Glutamatergic neuron (in vitro differentiated cells): Measurements from ENCODE around the gene COPS8. TPM values are rescaled to one million over a fixed set of nuclear protein-coding genes. Genes with fewer than 3 reads are reported as not detected.

ENCODE experiments used
- DNase-seq: peaks from one replicate; pipeline ENCODE4 v3.0.0; 2022
- H3K27ac Mint-ChIP-seq: one replicate; pipeline ENCODE4 v1.8.0; 2020; ENCODE audit warnings: mild to moderate bottlenecking, mixed read lengths, inconsistent platforms; ENCODE audit not compliant: unreplicated experiment
- H3K27me3 Mint-ChIP-seq: one replicate; pipeline ENCODE4 v1.8.0; 2020; ENCODE audit warnings: mild to moderate bottlenecking, moderate library complexity, mixed read lengths, inconsistent platforms; ENCODE audit not compliant: unreplicated experiment
- H3K36me3 Mint-ChIP-seq: one replicate; pipeline ENCODE4 v1.8.0; 2020; ENCODE audit warnings: mild to moderate bottlenecking, mixed read lengths, inconsistent platforms; ENCODE audit not compliant: unreplicated experiment
- H3K4me1 Mint-ChIP-seq: one replicate; pipeline ENCODE4 v1.8.0; 2020; ENCODE audit warnings: mild to moderate bottlenecking, low read depth, mixed read lengths, inconsistent platforms; ENCODE audit not compliant: unreplicated experiment
- H3K4me3 Mint-ChIP-seq: one replicate; pipeline ENCODE4 v1.8.0; 2020; ENCODE audit warnings: mild to moderate bottlenecking, mixed read lengths, inconsistent platforms; ENCODE audit not compliant: unreplicated experiment
- H3K9me3 Mint-ChIP-seq: one replicate; pipeline ENCODE4 v1.8.0; 2020; ENCODE audit warnings: mild to moderate bottlenecking, moderate library complexity, mixed read lengths, inconsistent platforms; ENCODE audit not compliant: unreplicated experiment
- total RNA-seq: library from RNA; stranded (reverse); fragmentation: NEBNext Ultra II Directional; extraction: Animal tissue kit (Norgen Biotek cat#: 25700); gene quantifications from one replicate; pipeline ENCODE4 v1.2.1, GENCODE V29; 2021; ENCODE audit not compliant: unreplicated experiment
- TF ChIP-seq, protein P1 (sequence below): fragments of 200-600 bp; sonication (generic); IDR thresholded peaks from one replicate; pipeline ENCODE4 v1.5.0; 2021; ENCODE audit not compliant: partially characterized antibody, unreplicated experiment

The COPS8 gene
- total RNA-seq, 1 donor from 2014 or later, result 55.8 TPM

GRCh38 chr2:237128845-237129592 is 43.3 kb downstream of the COPS8 start:
- Mint-ChIP-seq H3K9me3 (no peaks in the 10 kb centered on the region), H3K4me3 (no peak overlapping the region), H3K36me3 (no peaks in the 10 kb centered on the region), H3K27ac (no peak overlapping the region), H3K27me3 (peaks cover 4% of the 10 kb centered on the region), H3K4me1 (no peaks in the 10 kb centered on the region)
- TF ChIP-seq, protein P1, sequence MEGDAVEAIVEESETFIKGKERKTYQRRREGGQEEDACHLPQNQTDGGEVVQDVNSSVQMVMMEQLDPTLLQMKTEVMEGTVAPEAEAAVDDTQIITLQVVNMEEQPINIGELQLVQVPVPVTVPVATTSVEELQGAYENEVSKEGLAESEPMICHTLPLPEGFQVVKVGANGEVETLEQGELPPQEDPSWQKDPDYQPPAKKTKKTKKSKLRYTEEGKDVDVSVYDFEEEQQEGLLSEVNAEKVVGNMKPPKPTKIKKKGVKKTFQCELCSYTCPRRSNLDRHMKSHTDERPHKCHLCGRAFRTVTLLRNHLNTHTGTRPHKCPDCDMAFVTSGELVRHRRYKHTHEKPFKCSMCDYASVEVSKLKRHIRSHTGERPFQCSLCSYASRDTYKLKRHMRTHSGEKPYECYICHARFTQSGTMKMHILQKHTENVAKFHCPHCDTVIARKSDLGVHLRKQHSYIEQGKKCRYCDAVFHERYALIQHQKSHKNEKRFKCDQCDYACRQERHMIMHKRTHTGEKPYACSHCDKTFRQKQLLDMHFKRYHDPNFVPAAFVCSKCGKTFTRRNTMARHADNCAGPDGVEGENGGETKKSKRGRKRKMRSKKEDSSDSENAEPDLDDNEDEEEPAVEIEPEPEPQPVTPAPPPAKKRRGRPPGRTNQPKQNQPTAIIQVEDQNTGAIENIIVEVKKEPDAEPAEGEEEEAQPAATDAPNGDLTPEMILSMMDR, result no peak
- no peak for DNase-seq

GRCh38 chr2:237129625-237130263 is 44.1 kb downstream of the COPS8 start:
- no peaks in the 10 kb centered on the region for H3K9me3 Mint-ChIP-seq
- H3K36me3 Mint-ChIP-seq, result no peaks in the 10 kb centered on the region
- no peak for DNase-seq
- no peak overlapping the region for H3K27ac Mint-ChIP-seq
- H3K27me3 Mint-ChIP-seq, result peaks cover 4% of the 10 kb centered on the region
- no peaks in the 10 kb centered on the region for H3K4me1 Mint-ChIP-seq
- TF ChIP-seq, protein P1, result no peak
- no peak overlapping the region for H3K4me3 Mint-ChIP-seq

- Mint-ChIP-seq H3K27ac (no peak overlapping the region), H3K36me3 (no peaks in the 10 kb centered on the region), H3K27me3 (no peaks in the 10 kb centered on the region), H3K9me3 (no peaks in the 10 kb centered on the region), H3K4me3 (no peak overlapping the region), H3K4me1 (no peaks in the 10 kb centered on the region)
- TF ChIP-seq, protein P1, result no peak
- no peak for DNase-seq
Observed at GRCh38 chr2:237130562-237131421, 45.1 kb downstream of the COPS8 start.

- DNase-seq, result no peak
- Mint-ChIP-seq H3K4me3 (no peak overlapping the region), H3K36me3 (no peaks in the 10 kb centered on the region), H3K27me3 (no peaks in the 10 kb centered on the region), H3K4me1 (no peaks in the 10 kb centered on the region), H3K27ac (no peak overlapping the region), H3K9me3 (no peaks in the 10 kb centered on the region)
- TF ChIP-seq, protein P1, result no peak
Observed at GRCh38 chr2:237131749-237132533, 46.3 kb downstream of the COPS8 start.
